Urinary bladder (tissue), 4 donors: ENCODE results near the gene TMEM120B. TPM values are rescaled to one million over a fixed set of nuclear protein-coding genes. Genes with fewer than 3 reads are reported as not detected.
"Not testable (repeated sequence)": the region's sequence is repeated elsewhere in the genome, so short reads cannot be mapped to it uniquely, and the experiment has no call there.

Experiments used
- DNase-seq: peaks from one replicate; pipeline ENCODE4 v3.0.0-alpha.2; 2015; ENCODE audit errors: extremely low spot score
- H3K27ac ChIP-seq: one replicate; pipeline ENCODE4 v1.5.1; 2013; ENCODE audit warnings: low read depth, mild to moderate bottlenecking, moderate library complexity
- H3K36me3 ChIP-seq: one replicate; pipeline ENCODE4 v1.6.1; 2013; ENCODE audit warnings: mild to moderate bottlenecking, moderate library complexity; ENCODE audit not compliant: insufficient read depth
- H3K4me1 ChIP-seq: one replicate; pipeline ENCODE4 v1.6.1; 2013; ENCODE audit warnings: mild to moderate bottlenecking, moderate library complexity; ENCODE audit not compliant: insufficient read depth
- H3K4me3 ChIP-seq: one replicate; pipeline ENCODE4 v1.5.1; 2013; ENCODE audit warnings: low read depth, low read length
- WGBS: extraction: QIAGEN DNeasy Blood & Tissue Kit; methylation state at CpG from one replicate; pipeline ENCODE4 v1.1.7; 2013; 5-methylcytosine and 5-hydroxymethylcytosine counted together
- polyA plus RNA-seq: library from polyadenylated mRNA; stranded (reverse); fragments of 200-250 nt; gene quantifications from one replicate; pipeline ENCODE4 v1.2.3, GENCODE V29; 2013
- total RNA-seq: library from RNA; depleted of rRNA; stranded (reverse); fragments of >200 nt; gene quantifications from one replicate; pipeline ENCODE4 v1.2.3, GENCODE V29; 2014
- donor health status: healthy with polysubstance abuse.
- donor health status: healthy.

The TMEM120B gene
- total and polyA plus RNA-seq, 2 donors = 6.1 to 11.5 TPM

- DNase-seq = no peak
- no peaks in the 10 kb centered on the region for H3K36me3 ChIP-seq
- H3K4me1 ChIP-seq = no peaks in the 10 kb centered on the region
- no peak overlapping the region for H3K27ac ChIP-seq
- no peak overlapping the region for H3K4me3 ChIP-seq
- 76% methylated on average over 7 of the region's 7 CpGs for WGBS
Measured at GRCh38 chr12:121693155-121693687, 19.3 kb upstream of the TMEM120B start.

- 41% methylated on average over 9 of the region's 9 CpGs for WGBS
- DNase-seq = no peak
- no peaks in the 10 kb centered on the region for H3K36me3 ChIP-seq
- no peaks in the 10 kb centered on the region for H3K4me1 ChIP-seq
- no peak overlapping the region for H3K4me3 ChIP-seq
- H3K27ac ChIP-seq = no peak overlapping the region
Measured at GRCh38 chr12:121697093-121697698, 15.4 kb upstream of the TMEM120B start.

- 97% methylated on average over 6 of the region's 6 CpGs for WGBS
- H3K4me1 ChIP-seq, DNase-seq, H3K4me3 ChIP-seq, H3K36me3 ChIP-seq, H3K27ac ChIP-seq: not testable (repeated sequence)
Measured at GRCh38 chr12:121697861-121698260, 14.7 kb upstream of the TMEM120B start.

GRCh38 chr12:121701667-121702277 is 10.8 kb upstream of the TMEM120B start:
- Histone ChIP-seq H3K36me3 (no peaks in the 10 kb centered on the region), H3K27ac (no peak overlapping the region), H3K4me1 (no peaks in the 10 kb centered on the region), H3K4me3 (no peak overlapping the region)
- DNase-seq = no peak
- WGBS = 90% methylated on average over 3 of the region's 3 CpGs

- DNase-seq = no peak
- H3K4me1 ChIP-seq = no peaks in the 10 kb centered on the region
- H3K36me3 ChIP-seq = no peaks in the 10 kb centered on the region
- no peak overlapping the region for H3K4me3 ChIP-seq
- WGBS = 93% methylated on average over 6 of the region's 6 CpGs
- no peak overlapping the region for H3K27ac ChIP-seq
Measured at GRCh38 chr12:121702944-121703343, 9.6 kb upstream of the TMEM120B start.

GRCh38 chr12:121705514-121705913 is 7.0 kb upstream of the TMEM120B start:
- DNase-seq = no peak
- H3K4me1 ChIP-seq = no peaks in the 10 kb centered on the region
- no peak overlapping the region for H3K27ac ChIP-seq

GRCh38 chr12:121708313-121709063 is 4.1 kb upstream of the TMEM120B start:
- Histone ChIP-seq H3K4me3 (no peak overlapping the region), H3K27ac (no peak overlapping the region), H3K36me3 (no peaks in the 10 kb centered on the region), H3K4me1 (no peaks in the 10 kb centered on the region)
- WGBS = 78% methylated on average over 7 of the region's 7 CpGs
- DNase-seq = no peak

More at GRCh38 chr12:121705514-121705913, 7.0 kb upstream of the TMEM120B start:
- Histone ChIP-seq H3K36me3 (no peaks in the 10 kb centered on the region), H3K4me3 (no peak overlapping the region)

GRCh38 chr12:121709064-121709424 is 3.5 kb upstream of the TMEM120B start:
- not testable (repeated sequence) for DNase-seq, H3K4me1 ChIP-seq, H3K27ac ChIP-seq, H3K36me3 ChIP-seq, H3K4me3 ChIP-seq
- WGBS = 84% methylated on average over 8 of the region's 8 CpGs

GRCh38 chr12:121709478-121709961 is 3.0 kb upstream of the TMEM120B start:
- Histone ChIP-seq H3K27ac (no peak overlapping the region), H3K4me1 (no peaks in the 10 kb centered on the region), H3K36me3 (no peaks in the 10 kb centered on the region), H3K4me3 (no peak overlapping the region)
- DNase-seq = no peak
- 73% methylated on average over 5 of the region's 5 CpGs for WGBS

GRCh38 chr12:121711361-121712189 is 977 bp upstream of the TMEM120B start:
- H3K4me1 ChIP-seq = no peaks in the 10 kb centered on the region
- peak overlapping the region; percentile 85 for H3K4me3 ChIP-seq
- 51% methylated on average over 24 of the region's 24 CpGs for WGBS
- DNase-seq = peak; percentile 31
- no peak overlapping the region for H3K27ac ChIP-seq
- no peaks in the 10 kb centered on the region for H3K36me3 ChIP-seq

GRCh38 chr12:121712190-121712460 is 427 bp upstream of the TMEM120B start:
- Histone ChIP-seq H3K27ac (peak overlapping the region; percentile 53), H3K36me3 (no peaks in the 10 kb centered on the region), H3K4me1 (no peaks in the 10 kb centered on the region), H3K4me3 (peak overlapping the region; percentile 85)
- under 1% methylated on average over 16 of the region's 16 CpGs for WGBS
- no peak for DNase-seq

GRCh38 chr12:121713257-121713777 is 765 bp downstream of the TMEM120B start:
- WGBS = 11% methylated on average over 14 of the region's 14 CpGs
- Histone ChIP-seq H3K36me3 (no peaks in the 10 kb centered on the region), H3K4me1 (no peaks in the 10 kb centered on the region), H3K27ac (no peak overlapping the region), H3K4me3 (peak overlapping the region; percentile 85)
- DNase-seq = no peak

GRCh38 chr12:121713793-121714192 is 1.2 kb downstream of the TMEM120B start:
- 47% methylated on average over 6 of the region's 6 CpGs for WGBS
- Histone ChIP-seq H3K36me3 (no peaks in the 10 kb centered on the region), H3K4me1 (no peaks in the 10 kb centered on the region), H3K27ac (no peak overlapping the region), H3K4me3 (peak overlapping the region; percentile 85)
- DNase-seq = no peak
